Pulmonary artery endothelial cell (primary cell): ENCODE results near the gene SORBS2. TPM values are rescaled to one million over a fixed set of nuclear protein-coding genes. Genes with fewer than 3 reads are reported as not detected.

Source experiments
- DNase-seq: peaks from one replicate; pipeline ENCODE4 v3.0.0-alpha.2; 2011; ENCODE audit warnings: low read depth, low spot score
- total RNA-seq: library from RNA; depleted of rRNA; stranded (reverse); fragments of >200 nt; gene quantifications from 2 replicates; pipeline ENCODE4 v1.2.3, GENCODE V29; 2014

Gene SORBS2
- total RNA-seq, 1 donor from 2014 or later: 46.2 TPM

GRCh38 chr4:185592845-185593488 lies 219.0 kb downstream of the SORBS2 start:
- no peak for DNase-seq

- DNase-seq: no peak
Observed at GRCh38 chr4:185592438-185592837, 219.6 kb downstream of the SORBS2 start.

GRCh38 chr4:185591679-185592141 lies 220.3 kb downstream of the SORBS2 start:
- DNase-seq: no peak

GRCh38 chr4:185590982-185591381 lies 221.0 kb downstream of the SORBS2 start:
- no peak for DNase-seq

GRCh38 chr4:185589067-185589836 lies 222.7 kb downstream of the SORBS2 start:
- DNase-seq: no peak

GRCh38 chr4:185587427-185588161 lies 224.4 kb downstream of the SORBS2 start:
- no peak for DNase-seq

- DNase-seq: no peak
Observed at GRCh38 chr4:185587030-185587426, 225.0 kb downstream of the SORBS2 start.

GRCh38 chr4:185585211-185585610 lies 226.8 kb downstream of the SORBS2 start:
- DNase-seq: no peak

GRCh38 chr4:185583813-185584212 lies 228.2 kb downstream of the SORBS2 start:
- no peak for DNase-seq

GRCh38 chr4:185582651-185583400 lies 229.2 kb downstream of the SORBS2 start:
- DNase-seq: no peak

- no peak for DNase-seq
Observed at GRCh38 chr4:185580699-185581098, 231.3 kb downstream of the SORBS2 start.

- DNase-seq: no peak
Observed at GRCh38 chr4:185578284-185578683, 233.7 kb downstream of the SORBS2 start.

- DNase-seq: no peak
Observed at GRCh38 chr4:185576962-185577950, 234.7 kb downstream of the SORBS2 start.

GRCh38 chr4:185576314-185576961 lies 235.6 kb downstream of the SORBS2 start:
- no peak for DNase-seq

- DNase-seq: peak; percentile 54
Observed at GRCh38 chr4:185573651-185574199, 238.3 kb downstream of the SORBS2 start.

- no peak for DNase-seq
Observed at GRCh38 chr4:185570727-185571126, 241.3 kb downstream of the SORBS2 start.

- peak; percentile 54 for DNase-seq
Observed at GRCh38 chr4:185567381-185568376, 244.3 kb downstream of the SORBS2 start.

GRCh38 chr4:185566972-185567371 lies 245.0 kb downstream of the SORBS2 start:
- DNase-seq: peak; percentile 94
